Measurements from ENCODE around the gene SERINC1.
A peak's percentile ranks its signal among the peaks of the same experiment; 100 is the strongest.
"Not testable (repeated sequence)": the region's sequence is repeated elsewhere in the genome, so short reads cannot be mapped to it uniquely, and the experiment has no call there.

Gene SERINC1

GRCh38 chr6:122471107-122472021, at the start of gene SERINC1:
Gene SERINC1 (minus strand): TSS chr6:122471807. CDS start chr6:122471737, 70 bp downstream.
- DNase-seq, result peak; percentile 94

DNA sequence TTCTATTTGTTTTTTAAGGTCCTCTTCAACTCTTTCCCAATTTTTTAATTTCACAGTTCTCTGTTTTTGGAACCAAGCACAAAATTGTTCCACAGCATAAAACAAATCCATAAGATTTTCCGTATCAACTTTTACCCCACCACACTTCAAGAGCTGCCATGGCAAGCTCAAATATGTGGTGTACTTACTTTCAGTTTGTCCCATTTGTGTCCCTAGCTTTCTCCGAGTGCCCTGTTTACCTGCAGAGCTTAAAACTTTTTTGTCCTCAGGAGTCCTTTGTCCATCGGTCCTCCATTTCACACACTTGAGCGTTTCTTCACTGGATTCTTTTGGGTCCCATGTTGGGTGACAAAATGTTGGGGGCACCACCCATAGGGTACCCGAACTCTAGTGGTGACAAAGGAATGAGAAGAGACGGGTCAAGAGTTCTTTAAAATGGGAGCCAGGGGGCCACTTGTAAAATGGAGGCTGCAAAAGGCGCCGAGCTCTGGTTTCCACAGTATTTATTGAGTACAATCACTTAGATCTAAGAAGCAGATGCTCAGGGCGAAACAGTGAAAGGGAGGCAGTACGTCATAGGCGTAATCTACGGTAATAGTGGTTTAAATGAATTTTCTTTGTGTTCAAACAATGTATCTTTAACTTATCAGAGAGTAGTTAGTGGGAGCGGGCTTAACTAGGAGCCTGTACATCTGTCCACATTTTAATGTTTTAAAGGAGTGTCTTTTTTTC, 39.8 kb upstream of the SERINC1 start:
- no peak for DNase-seq

- not testable (repeated sequence) for DNase-seq
These were observed 33.6 kb upstream of the SERINC1 start for GRCh38 chr6:122505170-122505569.

GRCh38 chr6:122501475-122501874, 29.9 kb upstream of the SERINC1 start:
- no peak for DNase-seq

- DNase-seq, result no peak
These were observed 24.0 kb upstream of the SERINC1 start for GRCh38 chr6:122495612-122496011.

- no peak for DNase-seq
These were observed 23.2 kb upstream of the SERINC1 start for GRCh38 chr6:122494665-122495272.

- DNase-seq, result peak; percentile 72
These were observed 20.4 kb upstream of the SERINC1 start for GRCh38 chr6:122491919-122492555.

- no peak for DNase-seq
These were observed 19.0 kb upstream of the SERINC1 start for GRCh38 chr6:122490607-122491006.

DNA sequence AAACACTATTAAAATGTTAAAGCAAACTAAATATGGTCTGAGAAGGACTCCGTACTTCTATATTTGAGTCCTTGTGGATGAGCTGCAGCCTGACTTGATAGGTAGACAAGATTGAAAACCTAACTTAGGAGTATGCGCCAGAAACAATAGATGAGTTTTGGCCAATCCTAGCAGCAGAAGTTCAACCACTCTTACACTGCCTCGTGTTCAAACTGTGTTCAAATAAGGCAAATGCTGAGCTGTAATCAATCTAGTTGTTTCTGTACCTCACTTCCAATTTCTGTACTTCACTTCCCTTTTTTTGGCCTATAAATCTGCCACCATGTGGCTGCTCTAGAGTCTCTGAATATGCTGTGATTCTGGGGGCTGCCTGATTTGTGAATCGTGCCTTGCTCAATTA, 13.2 kb upstream of the SERINC1 start:
- DNase-seq, result no peak

DNA sequence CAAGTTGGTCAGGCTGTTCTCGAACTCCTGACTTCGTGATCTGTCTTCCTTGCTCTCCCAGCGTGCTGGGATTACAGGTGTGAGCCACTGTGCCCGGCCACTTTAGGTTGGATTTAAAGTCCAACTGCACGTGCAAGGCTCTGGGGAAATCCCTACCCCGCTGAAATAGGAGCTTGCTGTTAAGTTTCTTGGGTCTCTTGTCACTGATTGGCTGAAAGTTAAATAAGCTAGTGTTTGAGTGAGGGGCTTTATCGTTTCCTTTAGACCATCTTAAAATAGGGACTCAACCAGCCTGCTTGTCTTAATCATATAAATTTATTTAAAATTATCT, 11.1 kb upstream of the SERINC1 start:
- no peak for DNase-seq

DNA sequence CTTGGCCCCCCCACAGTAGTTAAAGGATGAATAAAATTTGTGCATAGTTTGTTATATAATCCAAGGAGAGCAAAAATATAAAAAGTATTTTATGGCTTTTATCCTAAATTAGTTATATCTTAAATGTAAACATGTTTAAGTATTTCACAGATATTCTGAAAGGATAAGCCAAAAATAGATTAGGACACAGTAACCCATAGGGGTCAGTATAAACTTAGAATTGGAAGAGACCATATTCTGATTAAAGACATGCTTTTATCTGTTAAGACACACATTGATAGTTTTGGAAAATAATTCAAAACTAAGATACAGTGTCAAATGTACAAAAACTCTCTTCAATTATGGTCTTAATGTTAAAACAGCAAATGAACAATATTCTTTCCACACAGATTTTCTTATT, 4.5 kb upstream of the SERINC1 start:
- peak; percentile 55 for DNase-seq

GRCh38 chr6:122472022-122472340, 374 bp upstream of the SERINC1 start:
- DNase-seq, result no peak

- no peak for DNase-seq
These were observed 9.7 kb downstream of the SERINC1 start for GRCh38 chr6:122461885-122462284.

DNA sequence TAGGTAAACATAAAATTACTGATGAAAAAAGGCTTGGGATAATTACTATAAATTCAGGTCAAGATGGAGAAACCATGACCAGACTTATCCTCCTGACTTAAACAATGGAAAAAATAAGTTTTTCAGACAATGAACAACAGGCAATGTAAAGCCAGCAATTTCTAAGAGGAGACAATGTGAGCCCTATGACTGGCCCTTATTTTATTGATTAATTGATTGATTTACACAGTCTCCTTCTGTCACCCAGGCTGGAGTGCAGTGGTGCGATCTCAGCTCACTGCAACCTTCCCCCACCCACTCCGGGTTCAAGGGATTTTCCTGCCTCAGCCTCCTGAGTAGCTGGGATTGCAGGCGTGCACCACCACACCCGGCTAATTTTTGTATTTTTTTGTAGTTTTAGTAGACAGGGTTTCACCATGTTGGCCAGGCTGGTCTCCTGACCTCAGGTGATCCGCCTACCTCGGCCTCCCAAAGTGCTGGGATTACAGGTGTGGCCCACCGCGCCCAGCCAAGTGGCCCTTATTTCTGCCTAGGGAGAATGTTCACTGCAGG, 11.7 kb downstream of the SERINC1 start:
- not testable (repeated sequence) for DNase-seq

DNA sequence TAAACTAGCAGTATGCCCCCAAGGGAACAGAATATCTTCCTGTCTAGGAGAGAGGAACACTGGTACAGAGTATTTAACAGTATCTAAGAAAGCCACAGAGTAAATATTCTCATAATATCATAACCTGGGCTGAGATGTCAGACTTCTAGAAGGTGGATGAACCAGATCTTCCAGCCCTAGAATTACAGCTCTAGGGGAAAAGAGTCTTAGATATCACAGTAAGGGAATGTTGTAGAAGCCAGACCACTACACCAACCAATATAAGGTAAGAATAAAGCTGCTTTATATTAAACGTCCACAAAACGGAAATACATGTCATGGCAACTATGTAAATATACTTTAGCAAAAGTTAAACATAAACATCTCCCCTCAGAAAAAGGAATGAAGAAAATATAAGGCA, 12.4 kb downstream of the SERINC1 start:
- DNase-seq, result no peak

GRCh38 chr6:122458087-122458486, 13.5 kb downstream of the SERINC1 start:
- DNase-seq, result no peak

DNA sequence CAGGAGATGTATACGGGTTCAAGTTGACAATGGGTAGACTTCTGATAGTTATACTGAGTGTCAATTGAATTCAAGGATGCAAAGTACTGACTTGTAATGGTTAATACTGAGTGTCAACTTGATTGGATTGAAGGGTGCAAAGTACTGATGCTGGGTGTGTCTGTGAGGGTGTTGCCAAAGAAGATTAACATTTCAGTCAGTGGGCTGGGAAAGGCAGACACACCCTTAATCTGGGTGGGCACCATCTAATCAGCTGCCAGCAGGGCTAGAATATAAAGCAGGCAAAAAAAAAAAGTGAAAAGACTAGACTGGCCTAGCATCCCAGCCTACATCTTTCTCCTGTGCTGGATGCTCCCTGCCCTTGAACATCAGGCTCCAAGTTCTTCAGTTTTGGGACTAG, 16.5 kb downstream of the SERINC1 start:
- DNase-seq, result not testable (repeated sequence)

DNA sequence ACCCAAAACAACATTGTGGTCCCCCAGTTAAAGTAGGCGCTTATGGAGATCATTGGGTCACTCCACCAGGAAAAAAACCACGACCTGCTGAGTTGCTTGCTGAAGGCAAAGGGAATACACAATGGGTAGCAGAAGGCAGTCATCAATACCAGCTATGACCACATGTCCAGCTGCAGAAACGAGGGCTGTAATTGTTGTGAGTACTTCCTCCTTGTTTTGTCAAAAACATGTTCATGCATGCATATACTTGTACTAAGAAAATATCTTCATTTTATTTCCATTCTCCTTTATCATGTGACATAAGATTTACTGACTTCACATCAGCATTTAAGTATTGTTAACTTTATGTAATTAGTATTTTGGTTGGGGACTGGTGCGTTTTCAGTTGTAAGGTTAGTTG, 16.9 kb downstream of the SERINC1 start:
- DNase-seq, result no peak

DNA sequence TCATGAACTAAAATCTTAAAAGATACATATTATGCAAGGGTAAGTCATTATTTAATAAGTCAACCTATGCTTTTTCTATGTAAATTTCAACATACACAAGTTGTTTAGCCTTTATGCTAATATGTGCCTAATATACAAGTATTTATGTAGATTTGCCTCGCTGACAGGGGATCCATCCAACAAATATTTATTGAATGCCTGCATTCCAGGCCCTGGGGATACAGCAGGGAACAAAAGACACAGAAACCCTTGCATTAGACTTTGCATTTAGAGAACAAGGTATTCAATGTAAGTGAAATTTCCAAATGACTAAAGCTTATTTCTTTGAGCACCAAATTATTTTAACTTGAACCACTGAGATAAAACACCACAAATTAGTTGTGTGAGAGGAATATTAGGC, 19.1 kb downstream of the SERINC1 start:
- no peak for DNase-seq

- DNase-seq, result no peak
These were observed 22.5 kb downstream of the SERINC1 start for GRCh38 chr6:122449069-122449468.

DNA sequence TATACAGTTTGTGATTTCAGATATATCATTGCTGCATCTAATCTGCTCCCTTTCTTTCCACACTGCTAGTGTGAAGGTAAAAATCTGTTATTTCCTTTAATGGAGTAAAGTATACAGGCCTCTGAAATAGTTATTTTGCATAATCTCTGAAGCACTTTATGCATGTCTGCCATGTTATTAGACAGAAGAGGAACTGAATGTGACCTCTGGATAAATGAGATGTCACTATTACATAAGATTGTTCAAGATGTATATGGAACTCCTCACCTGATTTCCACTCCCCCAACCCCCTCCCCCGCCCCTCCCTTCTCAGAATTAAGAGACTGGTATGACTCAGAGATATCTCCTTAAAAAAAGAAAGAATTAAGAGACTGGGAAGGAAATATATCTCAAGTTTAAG, 26.3 kb downstream of the SERINC1 start:
- DNase-seq, result no peak

- DNase-seq, result no peak
These were observed 32.6 kb downstream of the SERINC1 start for GRCh38 chr6:122438975-122439374.

DNA sequence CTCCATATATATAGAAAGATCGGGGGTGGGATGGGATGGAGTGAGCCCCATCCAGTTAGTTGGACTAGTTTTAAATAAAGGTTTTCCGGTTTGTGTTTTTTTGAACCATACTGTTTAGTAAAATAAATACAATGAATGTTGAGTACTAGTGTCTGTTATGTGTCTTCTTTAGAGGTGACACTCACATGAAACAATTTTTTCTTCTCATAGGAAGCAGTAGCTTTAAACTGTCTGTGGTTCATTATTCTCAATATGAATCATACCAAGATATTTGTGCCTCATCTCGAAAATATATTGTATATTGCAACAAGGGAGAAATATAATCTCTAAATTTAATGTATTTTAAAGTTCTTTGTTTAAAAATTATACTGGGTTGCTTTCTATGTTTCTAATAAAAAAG, 38.8 kb downstream of the SERINC1 start:
- no peak for DNase-seq

All from CD4-positive, alpha-beta T cell treated with Interleukin-4 for 4 hours (primary cell).